HTERT RPE-1 (cell line): Measurements from ENCODE around the gene ALOX15B.
"Not testable (repeated sequence)": the region's sequence is repeated elsewhere in the genome, so short reads cannot be mapped to it uniquely, and the experiment has no call there.

Experiments used
- in situ Hi-C: fragments of 300-500 bp; cut with MboI; formaldehyde crosslinking; loops from 4 replicates; pipeline ENCODE4 v1.14.3; 2020; ENCODE audit warnings: low sequenced_read_pairs

ALOX15B gene

GRCh38 chr17:8077939-8078338 is 39.1 kb downstream of the ALOX15B start:
- in situ Hi-C loops: not testable (repeated sequence)

- in situ Hi-C loops: no loop called here
Observed at GRCh38 chr17:8079291-8080207, 40.7 kb downstream of the ALOX15B start.

GRCh38 chr17:8080208-8080798 is 41.4 kb downstream of the ALOX15B start:
- in situ Hi-C loops: no loop called here

- in situ Hi-C loops: no loop called here
Observed at GRCh38 chr17:8080799-8081219, 42.0 kb downstream of the ALOX15B start.

- in situ Hi-C loops: no loop called here
Observed at GRCh38 chr17:8081876-8082275, 43.0 kb downstream of the ALOX15B start.

GRCh38 chr17:8082292-8082691 is 43.4 kb downstream of the ALOX15B start:
- in situ Hi-C loops: no loop called here

- in situ Hi-C loops: no loop called here
Observed at GRCh38 chr17:8084250-8084649, 45.4 kb downstream of the ALOX15B start.

- in situ Hi-C loops: no loop called here
Observed at GRCh38 chr17:8087075-8087951, 48.5 kb downstream of the ALOX15B start, which contains the start of gene ALOX12B. Gene ALOX12B (minus strand): TSS chr17:8087716. CDS start chr17:8087442, 274 bp downstream.

- in situ Hi-C loops: no loop called here
Observed at GRCh38 chr17:8087952-8088230, 49.0 kb downstream of the ALOX15B start.

- in situ Hi-C loops: no loop called here
Observed at GRCh38 chr17:8089728-8090127, 50.9 kb downstream of the ALOX15B start.

- in situ Hi-C loops: no loop called here
Observed at GRCh38 chr17:8091033-8091687, 52.3 kb downstream of the ALOX15B start.

- in situ Hi-C loops: no loop called here
Observed at GRCh38 chr17:8095361-8095760, 56.5 kb downstream of the ALOX15B start.

- in situ Hi-C loops: no loop called here
Observed at GRCh38 chr17:8096541-8096940, 57.7 kb downstream of the ALOX15B start.
